IMR-90 (cell line): ENCODE results near the gene CYP4F3. TPM values are rescaled to one million over a fixed set of nuclear protein-coding genes. Genes with fewer than 3 reads are reported as not detected.

ENCODE experiments used
- ATAC-seq: fragments of 200-7000 bp; cut with Tn5 transposase; 2 replicates; pipeline ENCODE4 v1.9.1; 2020; ENCODE audit warnings: low read depth, mild to moderate bottlenecking, moderate library complexity
- BruUV-seq: library from RNA; stranded (reverse); fragments of 400-500 nt; replicated peaks from 2 replicates; lab custom pipeline; 2021; lab: Mats Ljungman, UMichigan
- CTCF ChIA-PET: fragments of 300-600 bp; formaldehyde crosslinking; extraction: SDS; loops from one replicate; lab custom pipeline; 2021; ENCODE audit warnings: antibody characterized with exemption; lab: Yijun Ruan, JAX
- POLR2A ChIA-PET: fragments of 300-600 bp; sonication (Branson Sonifier 250); formaldehyde crosslinking; loops from one replicate; lab custom pipeline; 2022; ENCODE audit warnings: antibody characterized with exemption; ENCODE audit not compliant: unreplicated experiment; lab: Charles Lee
- DNase-seq: peaks from one replicate; pipeline ENCODE4 v3.0.0; 2013
- H2AFZ ChIP-seq: replicated peaks from 2 replicates; pipeline ENCODE3; 2013; ENCODE audit warnings: low read length, mild to moderate bottlenecking; ENCODE audit not compliant: poor library complexity
- H2AK5ac ChIP-seq: 2 replicates; pipeline ENCODE4 v1.6.1; 2013; ENCODE audit warnings: low read depth, low read length, inconsistent platforms
- H2AK9ac ChIP-seq: replicated peaks from 2 replicates; pipeline ENCODE3; 2013; ENCODE audit warnings: mild to moderate bottlenecking, low read depth, low read length, moderate library complexity; ENCODE audit not compliant: poor library complexity
- H2BK120ac ChIP-seq: 2 replicates; pipeline ENCODE4 v1.6.1; 2013; ENCODE audit warnings: low read depth, low read length, inconsistent platforms
- H2BK15ac ChIP-seq: 3 replicates; pipeline ENCODE4 v1.6.1; 2013; ENCODE audit warnings: low read depth, low read length, inconsistent platforms
- H2BK20ac ChIP-seq: 2 replicates; pipeline ENCODE4 v1.6.1; 2013; ENCODE audit warnings: low read depth, mild to moderate bottlenecking, inconsistent platforms, low read length, moderate library complexity
- H2BK5ac ChIP-seq: 2 replicates; pipeline ENCODE4 v1.6.1; 2013; ENCODE audit warnings: mild to moderate bottlenecking, low read depth, low read length, inconsistent platforms; ENCODE audit not compliant: poor library complexity, severe bottlenecking
- H3K14ac ChIP-seq: replicated peaks from 2 replicates; pipeline ENCODE4 v1.6.1; 2013; ENCODE audit warnings: low read depth, low read length, inconsistent platforms
- H3K18ac ChIP-seq: 2 replicates; pipeline ENCODE4 v1.6.1; 2013; ENCODE audit warnings: low read depth, low read length, control low read depth
- H3K23ac ChIP-seq: 2 replicates; pipeline ENCODE4 v1.6.1; 2013; ENCODE audit warnings: low read depth, low read length, inconsistent platforms
- H3K27ac ChIP-seq: 2 replicates; pipeline ENCODE4 v1.5.1; 2013; ENCODE audit warnings: mild to moderate bottlenecking, control low read depth, low read length; ENCODE audit not compliant: insufficient read depth
- H3K27me3 ChIP-seq: 2 replicates; pipeline ENCODE4 v1.6.1; 2013; ENCODE audit warnings: low read length; ENCODE audit not compliant: control insufficient read depth, insufficient read depth
- H3K36me3 ChIP-seq: 2 replicates; pipeline ENCODE4 v1.6.1; 2013; ENCODE audit warnings: low read length, mixed read lengths; ENCODE audit not compliant: control insufficient read depth, insufficient read depth
- H3K4ac ChIP-seq: 2 replicates; pipeline ENCODE4 v1.6.1; 2013; ENCODE audit warnings: low read depth, low read length, inconsistent platforms
- H3K4me1 ChIP-seq: 2 replicates; pipeline ENCODE4 v1.6.1; 2013; ENCODE audit warnings: low read length, mixed read lengths; ENCODE audit not compliant: control insufficient read depth, insufficient read depth
- H3K4me2 ChIP-seq: 2 replicates; pipeline ENCODE4 v1.6.1; 2013; ENCODE audit warnings: low read depth, mild to moderate bottlenecking, control low read depth, low read length, moderate library complexity
- H3K4me3 ChIP-seq: 2 replicates; pipeline ENCODE4 v1.5.1; 2013; ENCODE audit warnings: low read depth, mild to moderate bottlenecking, control low read depth, low read length, moderate library complexity; ENCODE audit not compliant: insufficient read depth
- H3K56ac ChIP-seq: 2 replicates; pipeline ENCODE4 v1.6.1; 2013; ENCODE audit warnings: low read length, inconsistent platforms; ENCODE audit not compliant: insufficient read depth; ENCODE audit errors: extremely low read depth
- H3K79me1 ChIP-seq, 2 experiments: 2 replicates each; pipeline ENCODE4 v1.6.1; 2013; ENCODE audit warnings: low read length in 2 of 2, inconsistent platforms in 1 of 2, low read depth in 1 of 2
- H3K9ac ChIP-seq: 2 replicates; pipeline ENCODE4 v1.6.1; 2013; ENCODE audit warnings: low read depth, low read length, control low read depth
- H3K9me1 ChIP-seq: 2 replicates; pipeline ENCODE4 v1.6.1; 2013; ENCODE audit warnings: low read length, inconsistent platforms; ENCODE audit not compliant: insufficient read depth
- H3K9me3 ChIP-seq: 2 replicates; pipeline ENCODE4 v1.6.1; 2013; ENCODE audit warnings: low read length; ENCODE audit not compliant: control insufficient read depth, insufficient read depth
- H4K20me1 ChIP-seq: 2 replicates; pipeline ENCODE4 v1.6.1; 2013; ENCODE audit warnings: low read length, inconsistent platforms; ENCODE audit not compliant: insufficient read depth
- H4K5ac ChIP-seq: 2 replicates; pipeline ENCODE4 v1.6.1; 2013; ENCODE audit warnings: mild to moderate bottlenecking, low read depth, low read length, control low read depth
- H4K8ac ChIP-seq, 2 experiments: 2 replicates each; pipeline ENCODE4 v1.6.1; 2013; ENCODE audit warnings: low read depth in 2 of 2, low read length in 2 of 2, control low read depth in 1 of 2, inconsistent platforms in 1 of 2
- H4K91ac ChIP-seq: 2 replicates; pipeline ENCODE4 v1.6.1; 2013; ENCODE audit warnings: low read depth, low read length, inconsistent platforms; ENCODE audit not compliant: insufficient read depth
- CHD1 ChIP-seq: IDR thresholded peaks from 2 replicates; pipeline ENCODE4 v1.6.1; 2012; ENCODE audit warnings: low read depth, low read length, improper control_type of control experiment
- WGBS, 2 experiments: methylation state at CpG; one replicate each; pipeline versions ENCODE4 v1.1.5 to v1.1.7; 2013; ENCODE audit warnings: missing lambda C conversion rate in 2 of 2; ENCODE audit not compliant: insufficient read length in 1 of 2; ENCODE audit errors: extremely low coverage in 2 of 2; 5-methylcytosine and 5-hydroxymethylcytosine counted together
- dilution Hi-C: fragments of 300-500 bp; cut with HindIII; formaldehyde crosslinking; loops from one replicate; pipeline ENCODE4 v1.14.3; 2018; ENCODE audit warnings: low sequenced_read_pairs; ENCODE audit not compliant: unreplicated experiment
- in situ Hi-C: fragments of 300-500 bp; cut with MboI; formaldehyde crosslinking; loops from 3 replicates; pipeline ENCODE4 v1.14.3; 2019; ENCODE audit warnings: low sequenced_read_pairs, inconsistent platforms, mixed read lengths
- intact Hi-C: fragments of 100-400 bp; cut with micrococcal nuclease; formaldehyde crosslinking; loops from 2 replicates; pipeline ENCODE4 v1.10.0; 2022
- polyA plus RNA-seq, 3 experiments: library from polyadenylated mRNA; depleted of rRNA; stranded (reverse); fragments of >200 nt; gene quantifications; 2 replicates each; pipeline ENCODE4 v1.2.3, GENCODE V29; 2012; ENCODE audit warnings: low replicate concordance in 1 of 3
- total RNA-seq: library from RNA; depleted of rRNA; stranded (reverse); fragments of >200 nt; gene quantifications from 2 replicates; pipeline ENCODE4 v1.2.3, GENCODE V29; 2012

Gene CYP4F3
- total and polyA plus RNA-seq, 2 of the 4 experiments (the other 2 are of a cell fraction) = not detected

DNA sequence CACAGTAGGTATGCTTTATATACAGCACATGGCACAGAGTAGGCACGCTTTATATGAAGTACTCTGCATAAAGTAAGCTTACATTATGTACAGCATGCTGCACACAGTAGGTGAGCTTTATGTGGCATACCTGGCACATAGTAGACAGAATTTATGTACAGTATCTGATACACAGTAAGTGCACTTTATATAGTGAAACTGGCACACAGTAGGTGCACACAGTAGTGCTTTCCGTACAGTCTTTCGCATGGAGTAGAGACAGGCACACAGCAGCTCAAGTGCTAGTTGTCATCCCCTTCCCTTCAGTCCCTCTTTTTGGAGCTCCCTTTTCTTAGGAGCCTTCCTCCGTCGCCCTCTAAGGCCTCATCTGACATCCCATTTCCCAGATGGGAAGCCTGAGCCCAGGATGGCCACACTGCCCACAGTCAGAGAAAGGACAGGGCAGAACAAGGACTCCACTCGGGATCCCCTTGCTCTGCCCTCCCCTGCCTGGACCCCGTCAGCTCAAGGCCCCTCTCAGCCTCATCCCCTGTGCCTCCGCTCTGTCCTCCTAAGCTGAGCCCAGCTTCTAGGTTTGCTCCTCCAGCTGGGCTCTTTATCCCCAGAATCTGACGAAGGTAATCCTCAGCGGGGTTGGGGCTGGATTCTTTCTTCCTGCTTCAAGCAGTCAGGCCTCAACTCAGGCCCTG is 31.3 kb downstream of the CYP4F3 start:
- Histone ChIP-seq H4K5ac (no peak overlapping the region), H2BK5ac (no peak overlapping the region), H3K27me3 (no peaks in the 10 kb centered on the region), H3K27ac (no peak overlapping the region), H3K79me1 (no peaks in the 10 kb centered on the region), H3K18ac (no peak overlapping the region), H3K4ac (no peak overlapping the region), H3K23ac (no peak overlapping the region), H2AK9ac (no peak overlapping the region), H2BK15ac (no peak overlapping the region), H3K9me3 (peaks cover 10% of the 10 kb centered on the region; the same call in 1 of the 2 replicates), H4K20me1 (no peaks in the 10 kb centered on the region), H4K8ac (no peak overlapping the region), H3K56ac (no peak overlapping the region), H3K9ac (no peak overlapping the region), H3K14ac (no peak overlapping the region), H2BK20ac (no peak overlapping the region), H3K4me2 (no peak overlapping the region), H3K9me1 (no peaks in the 10 kb centered on the region), H3K4me3 (no peak overlapping the region), H2AK5ac (no peak overlapping the region), H2AFZ (no peak overlapping the region), H3K4me1 (no peaks in the 10 kb centered on the region), H2BK120ac (no peak overlapping the region), H4K91ac (no peak overlapping the region), H3K36me3 (no peaks in the 10 kb centered on the region)
- CTCF ChIA-PET = no interaction called here
- no peak for TF ChIP-seq CHD1
- DNase-seq = no peak
- BruUV-seq = no TSS peak
- POLR2A ChIA-PET = no interaction called here
- ATAC-seq = no peak
- 40% methylated on average over 5 of the region's 10 CpGs; no CpG with 5 or more reads in 1 of the 2 experiments for WGBS, 2 experiments
- in situ Hi-C loops = loop anchor here (10.0 kb wide), 1 partner anchor 103 kb away; no protein-coding TSS in a partner anchor
- intact Hi-C loops = no loop called here
- dilution Hi-C loops = no loop called here
